ENCODE data around the gene NTN5.

The NTN5 gene

DNA sequence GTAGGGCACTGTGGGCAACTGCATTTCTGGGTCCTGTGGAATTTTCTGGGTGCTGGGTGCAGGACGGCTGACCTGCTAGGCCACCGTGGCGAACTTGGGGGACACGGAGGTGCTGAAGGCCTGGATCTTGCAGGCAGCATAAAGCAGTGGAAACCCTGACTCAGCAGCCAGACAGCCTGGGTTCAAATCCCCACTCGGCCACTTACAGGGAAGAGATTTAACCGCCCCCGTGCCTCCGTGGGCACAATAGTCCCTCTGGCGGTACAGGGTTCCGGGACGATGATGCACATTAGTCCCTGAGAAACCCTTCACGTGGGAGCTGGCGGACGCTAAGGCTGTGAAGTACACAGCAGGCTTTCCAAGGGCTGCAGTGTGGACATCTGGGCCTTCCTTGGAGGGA lies 60.9 kb downstream of the NTN5 start:
- DNase-seq, result no peak
